Panc1 (cell line): Measurements from ENCODE around the gene APOLD1. TPM values are rescaled to one million over a fixed set of nuclear protein-coding genes. Genes with fewer than 3 reads are reported as not detected.

Source experiments
- ATAC-seq: fragments of 200-7000 bp; cut with Tn5 transposase; 2 replicates; pipeline ENCODE4 v1.9.1; 2020; ENCODE audit warnings: mild to moderate bottlenecking, moderate library complexity
- BruUV-seq: library from RNA; stranded (reverse); fragments of 400-500 nt; replicated peaks from 2 replicates; lab custom pipeline; 2021; lab: Mats Ljungman, UMichigan
- CTCF ChIA-PET: fragments of 300-600 bp; sonication (Branson Sonifier 250); formaldehyde crosslinking; loops from one replicate; lab custom pipeline; 2022; ENCODE audit warnings: antibody characterized with exemption; lab: Charles Lee
- POLR2A ChIA-PET: fragments of 300-600 bp; sonication (Branson Sonifier 250); formaldehyde crosslinking; loops from one replicate; lab custom pipeline; 2022; ENCODE audit warnings: antibody characterized with exemption; lab: Charles Lee
- DNase-seq: peaks from one replicate; pipeline ENCODE4 v3.0.0-alpha.2; 2010; ENCODE audit warnings: low read depth, low spot score
- H3K27ac ChIP-seq: 2 replicates; pipeline ENCODE4 v1.5.1; 2011; ENCODE audit warnings: mild to moderate bottlenecking, low read length, inconsistent platforms
- H3K27me3 ChIP-seq: fragments of 200-500 bp; sonication (Bioruptor generic); 2 replicates; pipeline ENCODE4 v1.6.0; 2014; ENCODE audit warnings: low read length, inconsistent platforms; ENCODE audit not compliant: control insufficient read depth, insufficient read depth
- H3K36me3 ChIP-seq: fragments of 200-500 bp; sonication (Bioruptor generic); 2 replicates; pipeline ENCODE4 v1.5.1; 2014; ENCODE audit warnings: inconsistent platforms, mild to moderate bottlenecking, low read length, moderate library complexity; ENCODE audit not compliant: control insufficient read depth, insufficient read depth
- H3K4me1 ChIP-seq: 2 replicates; pipeline ENCODE4 v1.5.1; 2011; ENCODE audit warnings: inconsistent platforms, mild to moderate bottlenecking, low read length, moderate library complexity; ENCODE audit not compliant: control insufficient read depth, insufficient read depth
- H3K4me3 ChIP-seq, 2 experiments: 2 replicates each; pipeline ENCODE4 v1.5.1; 2011 to 2012; ENCODE audit warnings: low read depth in 2 of 2, low read length in 2 of 2, mild to moderate bottlenecking in 2 of 2, inconsistent platforms in 1 of 2, moderate library complexity in 1 of 2
- H3K9me3 ChIP-seq: fragments of 200-500 bp; sonication (Bioruptor generic); 2 replicates; pipeline ENCODE4 v1.5.1; 2014; ENCODE audit warnings: low read depth, mild to moderate bottlenecking, inconsistent platforms, low read length, moderate library complexity; ENCODE audit not compliant: control insufficient read depth, insufficient read depth
- POLR2AphosphoS5 ChIP-seq: IDR thresholded peaks from 2 replicates; pipeline ENCODE4 v1.6.1; 2012; ENCODE audit warnings: mild to moderate bottlenecking, low read depth, low read length, moderate library complexity
- REST ChIP-seq, 2 experiments: IDR thresholded peaks; 2 replicates each; pipeline ENCODE4 v1.6.1; 2011 to 2012; ENCODE audit warnings: low read depth in 2 of 2, control low read depth in 1 of 2, low read length in 1 of 2, mild to moderate bottlenecking in 1 of 2, moderate library complexity in 1 of 2; ENCODE audit not compliant: insufficient read depth in 1 of 2
- SIN3A ChIP-seq: IDR thresholded peaks from 2 replicates; pipeline ENCODE4 v1.6.1; 2012; ENCODE audit warnings: low read depth, mild to moderate bottlenecking, low read length, moderate library complexity, borderline replicate concordance; ENCODE audit not compliant: insufficient read depth
- TCF7L2 ChIP-seq: IDR thresholded peaks from 2 replicates; pipeline ENCODE4 v1.6.1; 2011; ENCODE audit warnings: mild to moderate bottlenecking, low read depth, low read length, inconsistent platforms
- in situ Hi-C: cut with HindIII; loops from 2 replicates; pipeline ENCODE4 v1.10.0; 2016; ENCODE audit warnings: low sequenced_read_pairs, low pct_unique_long_range_greater_than_20kb
- intact Hi-C: fragments of 100-400 bp; cut with micrococcal nuclease; formaldehyde crosslinking; loops from one replicate; pipeline ENCODE4 v1.10.0; 2022; ENCODE audit not compliant: unreplicated experiment
- total RNA-seq: library from RNA; stranded (reverse); gene quantifications from one replicate; pipeline ENCODE4 v1.2.1, GENCODE V29; 2021; ENCODE audit not compliant: unreplicated experiment
- TF ChIP-seq, protein P1 (sequence below): fragments of 450-650 bp; IDR thresholded peaks from 2 replicates; pipeline ENCODE4 v1.5.1; 2017; ENCODE audit warnings: mild to moderate bottlenecking

Gene APOLD1
- total RNA-seq, 1 experiment from 2014 or later: 4.1 TPM

DNA sequence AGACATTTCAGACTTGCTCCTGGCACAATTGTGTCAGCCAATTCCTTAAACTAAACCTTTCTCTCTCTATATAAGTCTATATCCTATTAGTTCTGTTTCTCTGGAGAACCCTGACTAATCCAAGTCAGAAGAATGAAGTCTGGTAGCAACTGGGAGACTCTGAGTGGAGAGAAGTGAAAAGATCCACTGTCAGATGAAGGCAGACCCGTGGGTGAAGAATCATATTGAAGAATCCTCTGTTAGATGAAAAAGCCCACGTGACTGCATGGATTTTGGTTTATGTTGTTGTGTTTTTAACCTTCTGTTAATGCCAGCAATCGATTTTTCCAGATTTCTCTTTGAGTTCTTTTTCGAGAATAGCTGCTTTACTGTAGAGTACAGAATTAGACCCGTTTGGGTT lies 29.5 kb upstream of the APOLD1 start:
- ATAC-seq: no peak
- intact Hi-C loops: no loop called here
- H3K27ac ChIP-seq: peak overlapping the region; percentile 56
- in situ Hi-C loops: no loop called here
- H3K4me1 ChIP-seq: peaks cover 25% of the 10 kb centered on the region
- H3K4me3 ChIP-seq: no peak overlapping the region
- no peaks in the 10 kb centered on the region for H3K27me3 ChIP-seq
- TF ChIP-seq POLR2AphosphoS5 (no peak), TCF7L2 (no peak), SIN3A (no peak)
- TF ChIP-seq, protein P1, sequence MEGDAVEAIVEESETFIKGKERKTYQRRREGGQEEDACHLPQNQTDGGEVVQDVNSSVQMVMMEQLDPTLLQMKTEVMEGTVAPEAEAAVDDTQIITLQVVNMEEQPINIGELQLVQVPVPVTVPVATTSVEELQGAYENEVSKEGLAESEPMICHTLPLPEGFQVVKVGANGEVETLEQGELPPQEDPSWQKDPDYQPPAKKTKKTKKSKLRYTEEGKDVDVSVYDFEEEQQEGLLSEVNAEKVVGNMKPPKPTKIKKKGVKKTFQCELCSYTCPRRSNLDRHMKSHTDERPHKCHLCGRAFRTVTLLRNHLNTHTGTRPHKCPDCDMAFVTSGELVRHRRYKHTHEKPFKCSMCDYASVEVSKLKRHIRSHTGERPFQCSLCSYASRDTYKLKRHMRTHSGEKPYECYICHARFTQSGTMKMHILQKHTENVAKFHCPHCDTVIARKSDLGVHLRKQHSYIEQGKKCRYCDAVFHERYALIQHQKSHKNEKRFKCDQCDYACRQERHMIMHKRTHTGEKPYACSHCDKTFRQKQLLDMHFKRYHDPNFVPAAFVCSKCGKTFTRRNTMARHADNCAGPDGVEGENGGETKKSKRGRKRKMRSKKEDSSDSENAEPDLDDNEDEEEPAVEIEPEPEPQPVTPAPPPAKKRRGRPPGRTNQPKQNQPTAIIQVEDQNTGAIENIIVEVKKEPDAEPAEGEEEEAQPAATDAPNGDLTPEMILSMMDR: no peak
- ChIA-PET CTCF (no interaction called here), POLR2A (no interaction called here)
- BruUV-seq: no TSS peak
- no peaks in the 10 kb centered on the region for H3K9me3 ChIP-seq
- DNase-seq: no peak
- H3K36me3 ChIP-seq: no peaks in the 10 kb centered on the region

DNA sequence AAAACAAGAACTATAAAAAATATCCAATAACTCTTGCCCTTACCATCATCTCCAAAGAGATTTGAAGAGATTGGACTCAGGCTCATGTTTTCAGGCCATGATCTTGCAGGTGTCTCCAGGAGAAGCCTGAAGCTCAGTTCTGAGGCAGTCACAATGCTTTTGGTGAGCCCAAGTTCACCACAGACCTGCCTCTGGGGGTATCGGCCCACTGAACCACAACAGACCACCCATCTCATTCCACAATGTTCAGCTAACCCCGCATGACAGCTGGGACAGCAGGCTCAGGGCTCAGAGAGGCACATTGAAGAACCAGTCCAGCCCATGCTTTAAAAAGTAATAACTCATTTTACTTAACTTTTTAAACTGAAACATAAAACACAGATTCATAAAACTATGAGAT lies 28.3 kb upstream of the APOLD1 start:
- intact Hi-C loops (no loop called here), in situ Hi-C loops (no loop called here)
- POLR2A ChIA-PET: no interaction called here
- Histone ChIP-seq H3K27ac (peak overlapping the region; percentile 60; the same call in 1 of the 2 replicates), H3K36me3 (no peaks in the 10 kb centered on the region), H3K4me3 (no peak overlapping the region), H3K9me3 (no peaks in the 10 kb centered on the region), H3K27me3 (no peaks in the 10 kb centered on the region), H3K4me1 (peaks cover 25% of the 10 kb centered on the region)
- CTCF ChIA-PET: interaction anchor here (0.6 kb wide), 1 partner anchor 455 kb away, joined by 4 read pairs; no protein-coding TSS in a partner anchor
- DNase-seq: no peak
- no TSS peak for BruUV-seq
- ATAC-seq: no peak
- TF ChIP-seq REST (IDR thresholded peaks at IDR 0.05; ENCODE audit: insufficient read depth in 1 of 2, low read depth in 2 of 2, low read length in 1 of 2): no peak
- TF ChIP-seq, protein P1: no peak
- TF ChIP-seq SIN3A: no peak
- no peak for TF ChIP-seq TCF7L2
- TF ChIP-seq POLR2AphosphoS5: no peak
